GM12878 (cell line): ENCODE data around the gene SORBS2. TPM values are rescaled to one million over a fixed set of nuclear protein-coding genes. Genes with fewer than 3 reads are reported as not detected.

Experiments
- ATAC-seq: fragments of 200-7000 bp; cut with Tn5 transposase; 3 replicates; pipeline ENCODE4 v1.9.1; 2020; ENCODE audit warnings: mild to moderate bottlenecking, moderate library complexity
- BruUV-seq: library from RNA; stranded (reverse); fragments of 400-500 nt; replicated peaks from 2 replicates; lab custom pipeline; 2021; lab: Mats Ljungman, UMichigan
- CTCF ChIA-PET: fragments of 300-600 bp; sonication (Branson Sonifier 250); formaldehyde crosslinking; extraction: SDS; loops from one replicate; lab custom pipeline; 2021; ENCODE audit warnings: inconsistent platforms; lab: Yijun Ruan, JAX
- POLR2A ChIA-PET: fragments of 350-600 bp; formaldehyde crosslinking; extraction: SDS; loops from one replicate; lab custom pipeline; 2021; ENCODE audit warnings: inconsistent platforms; lab: Charles Lee
- RAD21 ChIA-PET: fragments of 300-600 bp; sonication (Branson Sonifier 250); formaldehyde crosslinking; loops from one replicate; lab custom pipeline; 2023; ENCODE audit warnings: antibody characterized with exemption; ENCODE audit not compliant: unreplicated experiment; lab: Charles Lee
- SMC1A ChIA-PET: fragments of 300-600 bp; sonication (Branson Sonifier 250); formaldehyde crosslinking; loops from one replicate; lab custom pipeline; 2023; ENCODE audit not compliant: unreplicated experiment, uncharacterized antibody; lab: Charles Lee
- DNase-seq: peaks from one replicate; pipeline ENCODE4 v3.0.0-alpha.2; 2011; ENCODE audit warnings: low read depth, low spot score
- FAIRE-seq: peaks from 3 replicates; lab custom pipeline; 2011; peaks lifted over from hg19 to GRCh38; lab: Jason Lieb, UNC
- H2AFZ ChIP-seq: 2 replicates; pipeline ENCODE4 v1.6.0; 2011; ENCODE audit warnings: low read depth, low read length, control low read depth; ENCODE audit not compliant: control insufficient read depth
- H3K27ac ChIP-seq: 2 replicates; pipeline ENCODE4 v1.5.1; 2011; ENCODE audit warnings: control low read depth; ENCODE audit not compliant: control insufficient read depth, insufficient read depth
- H3K27me3 ChIP-seq, 2 experiments: replicated peaks in 1 of 2; 2 replicates each; pipeline versions ENCODE4 v1.6.0 to v1.6.1; 2011; ENCODE audit warnings: low read length in 1 of 2; ENCODE audit not compliant: control insufficient read depth in 2 of 2, insufficient read depth in 2 of 2
- H3K36me3 ChIP-seq, 2 experiments: 2 replicates each; pipeline ENCODE4 v1.5.1; 2011; ENCODE audit warnings: low read length in 1 of 2; ENCODE audit not compliant: control insufficient read depth in 2 of 2, insufficient read depth in 2 of 2
- H3K4me1 ChIP-seq: 2 replicates; pipeline ENCODE4 v1.6.1; 2011; ENCODE audit warnings: mild to moderate bottlenecking, low read length, moderate library complexity, mixed read lengths; ENCODE audit not compliant: control insufficient read depth, insufficient read depth
- H3K4me2 ChIP-seq: 2 replicates; pipeline ENCODE4 v1.6.0; 2011; ENCODE audit warnings: control low read depth; ENCODE audit not compliant: control insufficient read depth, insufficient read depth
- H3K4me3 ChIP-seq: fragments of 200-600 bp; sonication (generic); 2 replicates; pipeline ENCODE4 v1.5.1; 2016
- H3K79me2 ChIP-seq: 2 replicates; pipeline ENCODE4 v1.6.0; 2011; ENCODE audit warnings: low read length; ENCODE audit not compliant: control insufficient read depth, insufficient read depth
- H3K9ac ChIP-seq: 2 replicates; pipeline ENCODE4 v1.8.0; 2011; ENCODE audit warnings: low read length, control low read depth, mixed read lengths; ENCODE audit not compliant: control insufficient read depth, insufficient read depth
- H3K9me3 ChIP-seq: replicated peaks from 3 replicates; pipeline ENCODE4 v1.5.1; 2011; ENCODE audit warnings: mild to moderate bottlenecking, low read length; ENCODE audit not compliant: control insufficient read depth, insufficient read depth
- H4K20me1 ChIP-seq: 2 replicates; pipeline ENCODE4 v1.6.0; 2011; ENCODE audit not compliant: control insufficient read depth, insufficient read depth
- ATF7 ChIP-seq: fragments of 450-650 bp; IDR thresholded peaks from 2 replicates; pipeline ENCODE4 v1.6.1; 2016; ENCODE audit warnings: low read depth, mild to moderate bottlenecking
- CBFB ChIP-seq: IDR thresholded peaks from 2 replicates; pipeline ENCODE4 v1.6.1; 2016; ENCODE audit warnings: antibody characterized with exemption, low read depth
- CREM ChIP-seq: IDR thresholded peaks from 2 replicates; pipeline ENCODE4 v1.6.1; 2014; ENCODE audit warnings: antibody characterized with exemption, low read depth
- ESRRA ChIP-seq: IDR thresholded peaks from 2 replicates; pipeline ENCODE4 v1.6.1; 2012; ENCODE audit warnings: mild to moderate bottlenecking, low read length, improper control_type of control experiment
- GATAD2B ChIP-seq: fragments of 450-650 bp; conservative IDR thresholded peaks from 2 replicates; pipeline ENCODE4 v1.6.1; 2017; ENCODE audit warnings: low read depth, mild to moderate bottlenecking, moderate library complexity
- HSF1 ChIP-seq: fragments of 150-350 bp; IDR thresholded peaks from 2 replicates; pipeline ENCODE4 v1.6.1; 2014; ENCODE audit warnings: mild to moderate bottlenecking, low read depth, low read length
- MEF2A ChIP-seq: IDR thresholded peaks from 2 replicates; pipeline ENCODE4 v1.6.1; 2011; ENCODE audit warnings: low read depth, mild to moderate bottlenecking, low read length, moderate library complexity; ENCODE audit not compliant: insufficient read depth
- PML ChIP-seq: IDR thresholded peaks from 2 replicates; pipeline ENCODE4 v1.6.1; 2012; ENCODE audit warnings: low read length, inconsistent platforms
- STAT3 ChIP-seq: IDR thresholded peaks from 2 replicates; pipeline ENCODE4 v1.6.1; 2011; ENCODE audit warnings: low read depth, low read length, improper control_type of control experiment
- WGBS: methylation state at CpG from one replicate; pipeline ENCODE4 v1.1.6; 2016; ENCODE audit warnings: low lambda C conversion rate; ENCODE audit not compliant: insufficient replicate concordance, insufficient coverage; ENCODE audit errors: missing lambda C conversion rate; 5-methylcytosine and 5-hydroxymethylcytosine counted together
- in situ Hi-C: fragments of 300-500 bp; cut with MboI; formaldehyde crosslinking; loops from 9 replicates; pipeline ENCODE4 v1.14.3; 2018; ENCODE audit warnings: mixed read lengths
- intact Hi-C: fragments of 100-400 bp; cut with micrococcal nuclease; formaldehyde crosslinking; loops from one replicate; pipeline ENCODE4 v1.14.2; 2022; ENCODE audit not compliant: unreplicated experiment
- polyA plus RNA-seq, 11 experiments: library from polyadenylated mRNA; depleted of rRNA in 4 of 11; unstranded in 6 of 11; stranded (reverse) in 5 of 11; fragments of >200 nt; fragmentation: Nextera tagmentation in 4 of 11; fragmentation: Illumina TruSeq in 1 of 11; extraction: Ambion mirVana in 4 of 11; extraction: Trizol in 1 of 11; gene quantifications; 1 replicate in 1 of 11; 2 replicates in 10 of 11; pipeline versions ENCODE4 v1.2.1 to v1.2.3, GENCODE V29; 2011 to 2016; ENCODE audit warnings: inconsistent platforms in 2 of 11, missing spikeins in 2 of 11, low read depth in 1 of 11
- total RNA-seq, 4 experiments: library from RNA; depleted of rRNA in 3 of 4; stranded (reverse); fragments of >200 nt in 3 of 4; fragmentation: Illumina TruSeq in 1 of 4; extraction: Trizol in 1 of 4; gene quantifications; 2 replicates each; pipeline versions ENCODE4 v1.2.1 to v1.2.3, GENCODE V29; 2013 to 2021
- TF ChIP-seq, protein P1 (sequence below): fragments of 450-650 bp; IDR thresholded peaks from 2 replicates; pipeline ENCODE4 v1.6.1; 2016; ENCODE audit warnings: mild to moderate bottlenecking
- TF ChIP-seq, protein P2 (sequence below): fragments of 450-650 bp; IDR thresholded peaks from 2 replicates; pipeline ENCODE4 v1.6.1; 2017; ENCODE audit warnings: mild to moderate bottlenecking, low read depth, inconsistent platforms; ENCODE audit not compliant: poor library complexity, severe bottlenecking

Gene SORBS2
- total and polyA plus RNA-seq, 10 of the 15 experiments (the other 5 are each of a cell fraction or from before 2014, with no cell fraction given) = 0.06 to 3.0 (median 0.79) TPM

- Histone ChIP-seq H2AFZ (no peak overlapping the region), H3K9ac (no peak overlapping the region), H3K36me3 (no peaks in the 10 kb centered on the region), H3K4me2 (no peak overlapping the region), H3K4me1 (no peaks in the 10 kb centered on the region), H3K9me3 (no peaks in the 10 kb centered on the region), H3K79me2 (no peaks in the 10 kb centered on the region)
- BruUV-seq = no TSS peak
- RAD21 ChIA-PET = no interaction called here
- WGBS = 50% methylated on average over 4 of the region's 4 CpGs
- DNase-seq (no peak), FAIRE-seq (no peak), ATAC-seq (no peak)
- in situ Hi-C loops = no loop called here
- TF ChIP-seq ATF7 = no peak
- TF ChIP-seq, all 136 proteins: peak for 0
- CTCF ChIA-PET = no interaction called here
- Histone ChIP-seq H3K27ac (no peak overlapping the region), H3K4me3 (no peak overlapping the region), H3K27me3 (no peaks in the 10 kb centered on the region), H4K20me1 (no peaks in the 10 kb centered on the region)
- intact Hi-C loops = no loop called here
- SMC1A ChIA-PET = interaction anchor here (1.1 kb wide), 1 partner anchor 385 kb away, joined by 3 read pairs; no protein-coding TSS in a partner anchor
- POLR2A ChIA-PET = no interaction called here
Observed at GRCh38 chr4:185654965-185655554, 156.9 kb downstream of the SORBS2 start.

DNA sequence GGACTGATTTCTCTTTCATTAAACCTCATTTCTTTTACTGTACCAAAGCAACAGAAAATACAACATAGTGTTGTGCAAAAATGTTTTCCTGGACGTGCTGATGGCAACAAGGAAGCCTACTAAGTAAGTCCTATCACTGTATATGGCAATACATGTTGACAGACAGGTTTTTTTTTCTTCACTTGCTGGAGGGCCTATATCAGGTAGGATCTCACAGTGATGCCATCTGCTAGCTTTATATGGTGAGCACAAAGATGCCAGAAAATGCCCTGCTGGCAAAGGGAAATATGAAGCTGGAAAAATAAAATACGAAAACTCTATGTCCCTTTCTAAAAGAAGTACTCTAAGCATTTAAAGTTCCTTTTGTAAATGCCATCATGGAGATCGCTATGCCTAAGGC is 157.7 kb downstream of the SORBS2 start:
- WGBS = 41% methylated on average over 3 of the region's 3 CpGs
- no peak for FAIRE-seq
- in situ Hi-C loops = no loop called here
- H3K9ac ChIP-seq = no peak overlapping the region
- CTCF ChIA-PET = interaction anchor here (0.8 kb wide), 1 partner anchor 12 kb away, joined by 3 read pairs; no protein-coding TSS in a partner anchor
- no peak for ATAC-seq
- no peak for DNase-seq
- no peaks in the 10 kb centered on the region for H3K4me1 ChIP-seq
- POLR2A ChIA-PET = no interaction called here
- no peaks in the 10 kb centered on the region for H3K79me2 ChIP-seq
- BruUV-seq = no TSS peak
- no peak overlapping the region for H2AFZ ChIP-seq
- H3K36me3 ChIP-seq = no peaks in the 10 kb centered on the region
- intact Hi-C loops = no loop called here
- no peaks in the 10 kb centered on the region for H3K9me3 ChIP-seq
- RAD21 ChIA-PET = no interaction called here
- no peaks in the 10 kb centered on the region for H3K27me3 ChIP-seq
- H3K27ac ChIP-seq = no peak overlapping the region
- SMC1A ChIA-PET = interaction anchor here (1.1 kb wide), 1 partner anchor 386 kb away, joined by 3 read pairs; no protein-coding TSS in a partner anchor
- no peak overlapping the region for H3K4me2 ChIP-seq
- H3K4me3 ChIP-seq = no peak overlapping the region
- no peaks in the 10 kb centered on the region for H4K20me1 ChIP-seq
- no peak for TF ChIP-seq CREM
- TF ChIP-seq CBFB = no peak
- TF ChIP-seq, protein P1, sequence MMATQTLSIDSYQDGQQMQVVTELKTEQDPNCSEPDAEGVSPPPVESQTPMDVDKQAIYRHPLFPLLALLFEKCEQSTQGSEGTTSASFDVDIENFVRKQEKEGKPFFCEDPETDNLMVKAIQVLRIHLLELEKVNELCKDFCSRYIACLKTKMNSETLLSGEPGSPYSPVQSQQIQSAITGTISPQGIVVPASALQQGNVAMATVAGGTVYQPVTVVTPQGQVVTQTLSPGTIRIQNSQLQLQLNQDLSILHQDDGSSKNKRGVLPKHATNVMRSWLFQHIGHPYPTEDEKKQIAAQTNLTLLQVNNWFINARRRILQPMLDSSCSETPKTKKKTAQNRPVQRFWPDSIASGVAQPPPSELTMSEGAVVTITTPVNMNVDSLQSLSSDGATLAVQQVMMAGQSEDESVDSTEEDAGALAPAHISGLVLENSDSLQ = no peak
- TF ChIP-seq GATAD2B = no peak
- no peak for TF ChIP-seq HSF1
- no peak for TF ChIP-seq MEF2A
- no peak for TF ChIP-seq ESRRA
- no peak for TF ChIP-seq PML
- TF ChIP-seq STAT3 = no peak
- TF ChIP-seq, protein P2, sequence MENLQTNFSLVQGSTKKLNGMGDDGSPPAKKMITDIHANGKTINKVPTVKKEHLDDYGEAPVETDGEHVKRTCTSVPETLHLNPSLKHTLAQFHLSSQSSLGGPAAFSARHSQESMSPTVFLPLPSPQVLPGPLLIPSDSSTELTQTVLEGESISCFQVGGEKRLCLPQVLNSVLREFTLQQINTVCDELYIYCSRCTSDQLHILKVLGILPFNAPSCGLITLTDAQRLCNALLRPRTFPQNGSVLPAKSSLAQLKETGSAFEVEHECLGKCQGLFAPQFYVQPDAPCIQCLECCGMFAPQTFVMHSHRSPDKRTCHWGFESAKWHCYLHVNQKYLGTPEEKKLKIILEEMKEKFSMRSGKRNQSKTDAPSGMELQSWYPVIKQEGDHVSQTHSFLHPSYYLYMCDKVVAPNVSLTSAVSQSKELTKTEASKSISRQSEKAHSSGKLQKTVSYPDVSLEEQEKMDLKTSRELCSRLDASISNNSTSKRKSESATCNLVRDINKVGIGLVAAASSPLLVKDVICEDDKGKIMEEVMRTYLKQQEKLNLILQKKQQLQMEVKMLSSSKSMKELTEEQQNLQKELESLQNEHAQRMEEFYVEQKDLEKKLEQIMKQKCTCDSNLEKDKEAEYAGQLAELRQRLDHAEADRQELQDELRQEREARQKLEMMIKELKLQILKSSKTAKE = no peak
